ENCODE measurements around the gene KDM2A.

- no peak for TF ChIP-seq GATA3 (IDR thresholded peaks at IDR 0.05; ENCODE audit: low read depth, low read length)
- no peak for TF ChIP-seq GATA2 (IDR thresholded peaks at IDR 0.05; ENCODE audit: low read depth, low read length)
Measured at GRCh38 chr11:67194096-67194495, 75.0 kb downstream of the KDM2A start.
